Subcutaneous adipose tissue (tissue), 4 donors: ENCODE results near the gene BAIAP3. TPM values are rescaled to one million over a fixed set of nuclear protein-coding genes. Genes with fewer than 3 reads are reported as not detected.

Experiments
- CTCF ChIP-seq: fragments of 450-650 bp; IDR thresholded peaks from one replicate; pipeline ENCODE4 v1.5.1; 2016; ENCODE audit warnings: low read depth, mild to moderate bottlenecking, control low read depth, antibody characterized with exemption, moderate library complexity
- total RNA-seq, 4 donors: library from RNA; depleted of rRNA; stranded (reverse); fragments of >200 nt; gene quantifications; one replicate each; pipeline ENCODE4 v1.1.0, GENCODE V29; 2016

BAIAP3 gene
- total RNA-seq, 4 donors from 2014 or later, result 0.98 to 8.5 (median 2.5) TPM

GRCh38 chr16:1383556-1383955 is 50.1 kb downstream of the BAIAP3 start:
- TF ChIP-seq CTCF, result no peak

GRCh38 chr16:1385232-1385631 is 51.8 kb downstream of the BAIAP3 start:
- no peak for TF ChIP-seq CTCF

GRCh38 chr16:1387331-1387730 is 53.9 kb downstream of the BAIAP3 start:
- no peak for TF ChIP-seq CTCF

- TF ChIP-seq CTCF, result no peak
Observed at GRCh38 chr16:1389762-1390161, 56.3 kb downstream of the BAIAP3 start.

GRCh38 chr16:1390239-1390779 is 56.9 kb downstream of the BAIAP3 start:
- TF ChIP-seq CTCF, result no peak

- no peak for TF ChIP-seq CTCF
Observed at GRCh38 chr16:1392826-1393225, 59.4 kb downstream of the BAIAP3 start.

GRCh38 chr16:1393613-1394176 is 60.2 kb downstream of the BAIAP3 start:
- TF ChIP-seq CTCF, result no peak
